Panc1 (cell line): ENCODE measurements around the gene PRKAG2.

Source experiments
- CTCF ChIP-seq: fragments of 450-650 bp; IDR thresholded peaks from 2 replicates; pipeline ENCODE4 v1.5.1; 2017; ENCODE audit warnings: mild to moderate bottlenecking
- POLR2AphosphoS5 ChIP-seq: IDR thresholded peaks from 2 replicates; pipeline ENCODE4 v1.6.1; 2012; ENCODE audit warnings: mild to moderate bottlenecking, low read depth, low read length, moderate library complexity

GRCh38 chr7:151731022-151731441 lies 145.9 kb downstream of the PRKAG2 start:
- no peak for TF ChIP-seq CTCF
- no peak for TF ChIP-seq POLR2AphosphoS5
